GM12801 (cell line): ENCODE results near the gene CBX5.

Source experiments
- CTCF ChIP-seq: IDR thresholded peaks from one replicate; pipeline ENCODE4 v1.5.1; 2011; ENCODE audit warnings: control low read depth; ENCODE audit not compliant: insufficient read length; ENCODE audit errors: extremely low read depth

CBX5 gene

GRCh38 chr12:54246011-54246641, 33.8 kb downstream of the CBX5 start:
- TF ChIP-seq CTCF: no peak

- no peak for TF ChIP-seq CTCF
Observed at GRCh38 chr12:54240971-54241588, 38.8 kb downstream of the CBX5 start.

GRCh38 chr12:54240129-54240528, 39.8 kb downstream of the CBX5 start:
- TF ChIP-seq CTCF: no peak

- no peak for TF ChIP-seq CTCF
Observed at GRCh38 chr12:54239620-54240019, 40.3 kb downstream of the CBX5 start.

GRCh38 chr12:54238531-54238930, 41.4 kb downstream of the CBX5 start:
- TF ChIP-seq CTCF: no peak

GRCh38 chr12:54232790-54233189, 47.1 kb downstream of the CBX5 start:
- TF ChIP-seq CTCF: no peak

GRCh38 chr12:54230555-54230954, 49.4 kb downstream of the CBX5 start:
- TF ChIP-seq CTCF: no peak
